Epithelial cell of esophagus (primary cell): ENCODE measurements around the gene JARID2.

Source experiments
- DNase-seq: peaks from one replicate; pipeline ENCODE4 v3.0.0; 2010; ENCODE audit warnings: low read depth
- H3K4me3 ChIP-seq: 2 replicates; pipeline ENCODE4 v1.5.1; 2011; ENCODE audit warnings: mild to moderate bottlenecking, low read length, control low read depth
- TF ChIP-seq, protein P1 (sequence below): IDR thresholded peaks from 2 replicates; pipeline ENCODE4 v1.5.1; 2011; ENCODE audit warnings: low read depth, mild to moderate bottlenecking, low read length, control low read depth, inconsistent platforms; ENCODE audit not compliant: insufficient read depth; ENCODE audit errors: missing control alignments

The JARID2 gene

DNA sequence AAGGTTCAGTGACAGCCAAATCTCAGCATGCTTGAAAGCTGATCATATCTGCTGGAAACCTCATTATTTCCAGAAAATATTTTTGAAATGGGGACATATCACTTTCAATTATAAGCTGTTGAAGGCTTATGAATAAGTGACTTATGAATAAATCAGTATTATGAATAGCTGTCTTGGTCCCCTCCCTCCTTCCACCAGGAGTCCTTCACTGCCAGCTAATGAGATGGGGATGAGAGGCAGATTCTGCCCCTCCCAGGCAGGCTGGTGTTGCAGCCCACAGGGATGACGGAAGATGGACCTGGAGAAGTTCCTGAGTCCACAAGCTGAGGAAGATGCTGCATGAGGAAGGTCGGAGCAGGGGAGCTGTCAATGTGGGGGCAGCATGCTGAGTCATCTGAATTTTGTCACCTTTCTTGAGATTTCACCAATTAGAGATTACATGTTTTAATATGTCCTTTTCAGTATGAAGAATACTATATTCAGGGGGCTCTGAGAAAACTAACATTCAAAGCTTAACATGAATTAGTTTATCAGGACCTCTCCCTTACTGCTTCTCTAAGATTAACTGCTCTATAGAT lies 304.8 kb downstream of the JARID2 start:
- no peak for DNase-seq
- no peak overlapping the region for H3K4me3 ChIP-seq
- TF ChIP-seq, protein P1, sequence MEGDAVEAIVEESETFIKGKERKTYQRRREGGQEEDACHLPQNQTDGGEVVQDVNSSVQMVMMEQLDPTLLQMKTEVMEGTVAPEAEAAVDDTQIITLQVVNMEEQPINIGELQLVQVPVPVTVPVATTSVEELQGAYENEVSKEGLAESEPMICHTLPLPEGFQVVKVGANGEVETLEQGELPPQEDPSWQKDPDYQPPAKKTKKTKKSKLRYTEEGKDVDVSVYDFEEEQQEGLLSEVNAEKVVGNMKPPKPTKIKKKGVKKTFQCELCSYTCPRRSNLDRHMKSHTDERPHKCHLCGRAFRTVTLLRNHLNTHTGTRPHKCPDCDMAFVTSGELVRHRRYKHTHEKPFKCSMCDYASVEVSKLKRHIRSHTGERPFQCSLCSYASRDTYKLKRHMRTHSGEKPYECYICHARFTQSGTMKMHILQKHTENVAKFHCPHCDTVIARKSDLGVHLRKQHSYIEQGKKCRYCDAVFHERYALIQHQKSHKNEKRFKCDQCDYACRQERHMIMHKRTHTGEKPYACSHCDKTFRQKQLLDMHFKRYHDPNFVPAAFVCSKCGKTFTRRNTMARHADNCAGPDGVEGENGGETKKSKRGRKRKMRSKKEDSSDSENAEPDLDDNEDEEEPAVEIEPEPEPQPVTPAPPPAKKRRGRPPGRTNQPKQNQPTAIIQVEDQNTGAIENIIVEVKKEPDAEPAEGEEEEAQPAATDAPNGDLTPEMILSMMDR = no peak

DNA sequence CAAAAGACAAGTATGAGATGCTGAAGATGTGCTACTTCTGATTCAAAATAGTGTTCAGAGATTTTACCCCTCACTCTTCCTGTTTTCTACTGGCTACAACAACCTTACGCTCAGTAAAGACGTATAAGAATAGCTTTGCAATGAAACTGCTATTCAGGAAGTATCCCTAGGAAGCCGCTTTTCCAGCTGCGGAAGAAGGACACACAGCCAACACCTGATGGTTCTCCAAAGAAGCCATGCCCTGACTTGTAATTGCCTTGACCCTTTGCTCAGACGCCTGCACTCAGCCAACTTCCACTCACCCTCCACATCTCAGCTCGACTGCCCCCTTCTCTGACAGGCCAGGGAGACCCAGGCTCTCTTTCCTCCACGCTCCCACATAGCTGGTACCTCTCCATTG lies 305.4 kb downstream of the JARID2 start:
- DNase-seq = no peak
- H3K4me3 ChIP-seq = no peak overlapping the region
- TF ChIP-seq, protein P1 = no peak

DNA sequence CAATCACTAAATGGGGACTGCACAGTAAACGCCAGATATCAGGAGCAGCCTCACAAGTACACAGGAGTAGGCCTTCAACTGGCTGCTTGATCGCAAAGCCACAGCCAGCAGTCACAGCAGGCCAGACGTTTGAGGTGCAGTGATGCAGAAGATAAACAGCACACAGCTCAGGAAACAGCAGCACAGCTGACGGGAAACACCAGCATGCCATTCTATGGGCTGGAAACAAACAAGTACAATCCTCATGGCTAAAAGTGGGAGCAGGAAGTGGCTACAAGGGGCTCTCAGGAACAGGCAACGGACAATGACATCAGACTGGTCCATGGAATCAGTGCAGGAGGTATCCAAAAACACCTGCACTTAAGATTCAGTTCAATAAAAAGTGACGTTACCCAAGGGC lies 305.9 kb downstream of the JARID2 start:
- DNase-seq = no peak
- H3K4me3 ChIP-seq = no peak overlapping the region
- TF ChIP-seq, protein P1 = no peak

DNA sequence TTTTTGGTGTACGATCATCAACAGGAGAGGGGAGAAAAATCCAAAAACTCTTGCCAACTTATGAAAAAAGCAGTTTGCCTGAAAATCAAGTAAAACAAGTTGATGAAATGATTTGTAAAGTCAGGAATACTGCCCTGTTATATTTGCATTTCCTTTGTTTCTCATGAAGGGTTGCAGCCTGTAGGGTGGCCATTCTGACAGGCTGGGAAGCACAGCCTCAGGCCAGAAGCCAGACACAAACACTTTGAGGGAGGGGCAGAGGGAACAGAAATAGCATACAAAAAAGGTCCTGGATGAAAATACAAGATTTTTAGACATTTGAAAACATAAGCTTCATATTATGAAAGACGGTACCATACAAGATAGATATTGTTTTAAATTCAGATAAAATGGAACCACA lies 307.2 kb downstream of the JARID2 start:
- no peak for DNase-seq
- no peak overlapping the region for H3K4me3 ChIP-seq
- TF ChIP-seq, protein P1 = no peak

DNA sequence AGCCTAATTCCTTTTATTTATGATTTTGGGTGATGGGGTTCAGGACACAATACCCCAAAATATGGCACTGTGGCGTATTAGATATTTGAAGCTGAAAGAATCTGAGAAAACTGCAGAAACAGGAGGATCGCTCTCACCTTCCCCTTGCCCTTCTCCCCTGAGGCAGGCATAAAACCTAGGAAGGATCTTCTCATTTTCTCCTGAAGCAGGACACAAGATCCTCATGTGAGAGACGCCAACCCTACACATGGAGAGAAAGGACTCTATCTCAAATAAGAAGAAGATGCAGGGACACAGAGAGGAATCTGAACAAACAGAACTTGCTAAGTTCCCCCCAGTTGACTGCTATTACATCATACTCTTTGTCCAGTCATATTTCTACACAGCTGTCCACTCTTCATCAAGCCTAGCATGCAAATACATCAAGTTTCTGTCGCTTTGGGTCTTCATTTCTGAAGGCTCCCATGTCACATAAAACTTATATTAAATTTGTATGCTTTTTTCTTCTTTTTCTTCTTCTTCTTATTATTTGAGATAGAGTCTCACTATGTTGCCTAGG lies 307.9 kb downstream of the JARID2 start:
- DNase-seq = no peak
- no peak overlapping the region for H3K4me3 ChIP-seq
- TF ChIP-seq, protein P1 = no peak

DNA sequence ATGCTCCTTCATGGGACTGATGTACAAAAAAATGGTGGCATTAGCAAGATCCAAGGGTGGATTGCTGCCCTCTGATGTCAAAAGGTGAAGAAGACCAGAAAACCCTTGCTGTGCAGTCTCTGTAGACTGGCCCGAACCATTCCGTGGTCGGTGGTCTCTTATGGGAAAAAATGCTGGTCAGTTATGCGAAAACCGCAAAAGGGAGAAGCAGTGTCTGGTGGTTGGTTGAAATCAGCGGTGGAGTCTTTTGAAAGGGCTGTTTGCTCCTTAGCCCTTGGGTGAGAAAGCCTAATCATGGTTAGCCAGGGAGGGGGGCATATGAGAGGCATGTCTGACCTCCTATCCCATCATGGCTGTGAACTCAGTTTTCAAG lies 308.8 kb downstream of the JARID2 start:
- DNase-seq = no peak
- no peak overlapping the region for H3K4me3 ChIP-seq
- TF ChIP-seq, protein P1 = no peak
